ENCODE results near the gene PLEKHA1. TPM values are rescaled to one million over a fixed set of nuclear protein-coding genes. Genes with fewer than 3 reads are reported as not detected.

PLEKHA1 gene
- total RNA-seq, 1 donor from 2014 or later = 22.8 TPM

DNA sequence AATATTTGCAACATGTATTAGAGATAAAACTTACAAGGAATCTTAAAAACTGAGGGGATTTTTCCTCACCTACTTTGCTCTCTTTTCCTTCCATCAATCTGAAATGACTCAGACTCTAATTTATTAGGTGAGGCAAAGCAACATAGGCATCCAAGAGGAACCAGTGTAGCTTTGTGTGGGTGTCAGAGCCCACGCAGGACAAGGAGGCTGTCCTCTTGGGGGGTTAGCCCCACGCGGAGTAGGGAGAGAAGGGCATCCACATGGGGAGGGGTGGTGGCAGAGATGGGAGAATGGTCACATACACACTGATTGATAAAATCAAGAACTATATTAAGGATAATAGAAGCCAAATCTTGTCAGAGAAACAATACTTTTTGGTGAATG lies 46.1 kb downstream of the PLEKHA1 start:
- no peak for DNase-seq (ENCODE audit: low read depth in 2 of 2)

DNA sequence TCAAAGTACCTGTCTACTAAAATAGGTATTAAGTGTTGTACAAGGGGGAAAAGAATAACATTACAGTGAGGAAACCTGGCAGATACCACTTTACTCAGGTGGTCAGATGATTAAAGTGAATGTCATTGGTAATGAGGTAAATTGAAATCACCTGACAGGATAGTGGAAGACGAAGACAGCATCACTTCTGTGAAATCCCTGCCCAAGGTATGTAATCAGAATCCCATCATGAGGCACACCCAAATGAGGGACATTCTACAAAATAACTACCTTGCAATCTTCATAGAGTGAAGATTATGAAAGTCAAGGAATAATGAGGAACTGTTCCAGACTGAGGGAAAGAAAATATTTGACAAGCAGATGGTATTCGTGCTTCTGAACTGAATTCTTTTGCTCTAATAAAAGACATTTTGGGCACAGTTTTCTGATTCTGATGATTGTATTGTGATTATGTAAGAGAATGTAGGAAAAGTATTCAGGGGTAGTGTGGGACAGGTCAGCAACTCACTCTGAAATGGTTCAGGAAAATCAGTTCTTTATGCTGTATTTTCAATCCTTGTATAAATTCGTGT lies 46.6 kb downstream of the PLEKHA1 start:
- no peak for DNase-seq (ENCODE audit: low read depth in 2 of 2)

DNA sequence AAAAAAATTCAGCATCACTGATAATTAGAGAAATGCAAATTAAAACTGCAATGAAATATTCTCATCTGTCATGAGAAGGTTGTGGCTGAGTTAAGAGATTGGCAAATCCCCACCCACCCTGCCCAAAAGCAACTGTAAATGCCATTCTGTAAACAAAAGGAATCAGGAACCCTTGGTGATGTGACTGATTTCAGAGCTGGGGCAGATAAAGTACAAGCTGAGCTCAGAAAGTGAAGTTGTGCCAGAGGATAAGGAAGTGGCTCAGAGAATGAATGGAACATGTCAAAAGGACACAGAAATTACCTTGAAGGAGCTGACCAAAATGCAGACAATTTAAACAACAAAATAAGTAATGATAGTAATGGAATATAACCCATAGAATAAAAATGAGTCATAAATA lies 47.2 kb downstream of the PLEKHA1 start:
- DNase-seq (ENCODE audit: low read depth in 2 of 2) = peak in 1 of 2 donors; percentile 20

DNA sequence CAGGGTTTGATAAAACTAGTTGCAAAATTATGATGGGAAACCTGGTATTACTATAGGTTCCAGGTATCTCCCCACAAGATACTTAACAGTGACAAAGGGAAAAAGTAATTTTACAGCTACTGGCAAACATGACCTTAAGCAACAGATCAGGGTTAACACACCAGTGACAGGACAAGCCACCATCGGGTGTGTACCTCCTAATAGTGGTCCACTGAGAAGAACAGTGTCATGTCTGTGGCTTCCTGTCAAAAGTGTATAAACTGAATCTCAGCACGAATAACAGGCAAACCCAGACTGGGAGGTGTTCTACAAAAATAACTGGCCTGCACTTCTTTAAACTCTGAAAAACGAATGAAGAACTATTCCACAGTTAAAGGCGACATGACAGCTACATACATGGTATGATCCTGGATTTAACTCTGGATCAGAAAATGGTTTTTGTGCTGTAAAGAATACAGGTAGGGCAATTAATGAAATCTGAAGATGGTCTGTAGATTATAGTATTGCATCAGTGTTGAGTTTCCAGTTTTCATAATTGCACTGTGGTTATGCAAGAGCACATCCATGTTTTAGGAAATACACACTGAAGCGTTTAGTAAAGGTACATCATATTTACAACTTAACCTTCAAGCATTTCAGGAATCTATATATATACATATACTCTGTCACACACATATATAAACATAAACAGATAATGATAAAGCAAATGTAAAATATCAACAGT lies 47.9 kb downstream of the PLEKHA1 start:
- no peak for DNase-seq (ENCODE audit: low read depth in 2 of 2)

DNA sequence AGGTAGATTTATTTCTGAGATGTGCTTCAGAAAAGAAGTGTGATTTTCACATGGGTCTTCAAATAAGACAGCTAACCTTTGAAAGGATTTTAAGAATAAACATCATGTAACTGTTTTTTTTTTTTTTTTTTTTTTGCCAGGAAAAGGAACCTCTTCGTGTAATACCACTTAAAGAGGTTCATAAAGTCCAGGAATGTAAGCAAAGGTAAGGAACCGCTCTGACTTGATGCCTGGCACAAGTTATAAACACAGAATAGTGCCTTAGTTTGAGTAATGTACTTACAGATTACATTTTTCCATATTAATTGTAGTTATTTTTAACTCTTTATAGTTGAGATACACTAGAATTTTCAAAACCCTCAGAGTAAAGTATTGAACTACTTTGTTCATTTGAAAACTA lies 49.6 kb downstream of the PLEKHA1 start:
- no peak for DNase-seq (ENCODE audit: low read depth in 2 of 2)

DNA sequence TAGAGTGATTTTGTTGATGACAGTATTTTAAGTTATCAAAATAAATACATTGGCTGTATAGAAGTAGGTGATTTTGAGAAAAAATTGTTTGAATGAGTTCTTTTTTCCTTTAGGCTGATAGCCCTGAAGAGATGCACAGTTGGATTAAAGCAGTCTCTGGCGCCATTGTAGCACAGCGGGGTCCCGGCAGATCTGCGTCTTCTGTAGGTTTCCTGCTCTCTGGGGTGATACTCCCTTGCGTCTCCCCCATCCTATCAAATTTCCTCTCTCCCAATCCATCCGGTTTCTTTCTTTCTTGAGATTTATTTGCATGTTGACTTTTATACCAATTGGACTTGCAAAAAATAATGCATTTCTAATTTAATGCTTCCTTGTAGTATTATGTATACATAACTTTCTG lies 52.3 kb downstream of the PLEKHA1 start:
- no peak for DNase-seq (ENCODE audit: low read depth in 2 of 2)

DNA sequence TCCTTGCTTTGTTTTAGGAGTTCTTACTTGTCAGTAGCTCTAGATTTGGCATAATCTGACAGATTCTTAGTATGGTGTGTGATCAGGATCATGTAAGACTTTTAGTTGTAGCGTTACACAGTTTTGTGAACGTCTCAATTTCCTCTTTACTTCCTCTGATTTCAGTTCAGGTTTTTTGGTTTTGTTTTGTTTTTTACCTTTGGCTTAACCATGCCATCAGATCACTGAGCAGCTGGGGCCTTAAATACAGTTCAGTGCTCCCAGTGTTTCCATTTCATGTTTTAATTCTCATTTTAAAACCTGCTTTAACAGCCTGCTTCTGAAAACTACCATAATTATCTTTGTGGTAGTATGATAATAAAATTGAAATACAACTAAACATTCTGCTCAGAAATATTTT lies 52.8 kb downstream of the PLEKHA1 start:
- DNase-seq (ENCODE audit: low read depth in 2 of 2) = no peak

DNA sequence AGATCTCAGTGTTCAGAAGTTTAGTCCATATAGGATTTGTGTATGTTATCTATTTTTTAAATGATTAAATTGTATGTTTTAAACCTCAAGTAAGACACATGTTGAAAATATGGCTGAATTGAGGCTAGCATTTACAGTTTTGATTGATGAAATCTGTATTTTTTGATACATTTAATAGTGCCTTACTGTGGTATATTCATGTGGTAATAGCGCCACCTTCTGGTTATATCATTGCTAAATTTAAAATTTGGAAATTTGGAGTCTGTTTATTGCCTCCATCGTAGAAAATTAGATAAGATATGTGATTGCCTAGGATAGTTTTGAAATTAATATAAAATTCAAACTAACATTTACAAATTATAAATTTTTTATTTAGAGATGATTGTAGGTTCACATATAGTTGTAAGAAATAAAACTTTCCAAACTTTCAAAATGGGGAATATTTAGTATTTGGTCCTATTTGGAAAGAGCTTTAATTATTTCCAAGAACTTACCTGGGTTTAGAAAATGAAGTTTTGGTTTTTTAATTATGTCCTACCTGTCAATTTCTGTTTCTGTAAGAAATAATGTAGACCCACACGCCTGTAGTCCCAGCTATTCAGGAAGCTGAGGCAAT lies 60.8 kb downstream of the PLEKHA1 start:
- DNase-seq (ENCODE audit: low read depth in 2 of 2) = peak; percentile 54 to 68

DNA sequence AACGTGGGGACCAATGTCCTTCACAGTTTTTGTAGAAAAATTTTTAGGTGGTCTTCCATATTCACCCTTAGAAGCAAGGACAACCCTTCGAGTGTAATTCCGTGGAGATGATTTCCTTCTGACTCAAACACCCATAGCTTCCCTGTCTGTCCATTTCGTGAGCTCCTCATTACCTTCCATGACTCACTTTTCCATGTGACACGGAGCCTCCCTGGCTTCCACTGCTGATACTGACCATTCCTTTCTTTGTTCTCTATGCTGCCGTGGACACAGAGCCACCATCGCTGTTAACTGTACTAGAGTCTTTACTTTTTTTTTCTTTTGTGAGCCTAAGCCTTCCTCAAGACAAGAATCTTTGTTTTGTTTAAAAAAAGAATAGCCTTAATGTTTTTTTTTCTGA lies 67.5 kb downstream of the PLEKHA1 start:
- DNase-seq (ENCODE audit: low read depth in 2 of 2) = peak; percentile 37 to 68

DNA sequence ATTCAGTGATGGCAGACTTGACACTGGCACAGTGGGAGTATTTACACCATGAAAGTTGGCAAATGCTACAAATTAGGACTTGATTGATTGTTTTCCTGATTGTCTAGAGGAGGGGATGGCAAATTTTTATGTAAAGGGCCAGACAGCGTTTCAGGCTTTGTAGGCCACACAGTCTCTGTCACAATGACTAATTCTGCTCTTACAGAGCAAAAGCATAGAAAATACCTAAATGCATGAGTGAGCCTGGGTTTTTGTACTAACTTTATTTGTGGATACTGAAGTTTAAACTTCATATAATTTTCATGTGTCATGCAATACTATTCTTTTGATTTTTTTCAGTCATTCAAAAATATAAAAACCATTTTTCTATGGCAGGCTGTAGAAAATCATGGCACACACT lies 71.0 kb downstream of the PLEKHA1 start:
- DNase-seq (ENCODE audit: low read depth in 2 of 2) = no peak

DNA sequence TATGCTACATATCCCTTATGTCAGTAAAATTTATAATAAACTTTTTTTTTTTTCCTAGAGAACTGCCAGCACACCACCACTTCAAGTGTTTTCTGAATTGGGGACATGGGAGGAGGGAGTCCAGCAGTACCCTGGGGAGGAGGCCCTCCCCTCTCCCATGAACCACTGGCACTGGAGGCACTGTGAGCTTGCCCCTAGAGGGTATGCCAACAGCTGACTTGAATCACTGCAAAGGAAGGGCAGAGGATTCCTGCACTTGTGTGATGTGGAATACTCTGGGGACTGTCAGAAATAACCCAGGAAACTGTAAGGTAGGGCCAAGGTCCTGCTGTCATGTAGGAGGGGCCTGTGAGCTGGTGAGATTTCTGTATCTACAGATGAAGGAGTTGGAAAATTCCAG lies 71.4 kb downstream of the PLEKHA1 start:
- no peak for DNase-seq (ENCODE audit: low read depth in 2 of 2)

DNA sequence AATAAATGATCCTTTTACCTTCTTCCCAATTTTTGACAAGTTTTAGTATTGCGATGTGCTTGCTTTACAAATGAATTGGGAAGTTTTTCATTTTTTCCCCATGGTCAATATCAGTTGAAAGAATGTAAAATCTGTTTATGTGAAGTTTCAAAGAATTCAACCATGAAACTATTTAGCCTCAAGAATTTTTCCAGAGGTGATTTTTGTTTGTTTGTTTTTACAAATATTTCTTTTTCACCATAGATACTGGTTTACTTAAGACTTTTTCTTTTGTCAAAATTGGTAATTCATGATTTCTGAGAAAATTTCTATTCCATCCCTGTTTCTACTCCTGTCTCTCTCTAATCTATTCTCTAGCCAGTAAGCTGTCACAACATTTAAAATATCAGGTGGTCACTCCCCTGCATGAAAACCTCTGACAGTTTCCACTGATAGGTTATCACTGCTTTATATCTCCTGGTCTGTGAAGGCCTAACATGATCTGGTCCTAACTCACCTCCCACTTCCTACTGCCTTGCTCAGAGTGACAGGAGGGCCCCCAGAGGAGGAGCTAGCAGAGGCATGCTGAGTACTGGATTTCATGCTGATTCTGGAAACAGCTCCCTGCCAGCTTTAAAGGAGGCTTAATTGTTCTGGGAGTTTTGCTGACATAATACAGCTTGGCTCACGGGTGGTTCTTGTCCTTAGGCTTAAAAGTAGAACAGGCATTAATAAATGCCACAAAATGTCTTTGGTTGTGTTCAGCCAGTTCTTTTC lies 72.3 kb downstream of the PLEKHA1 start:
- DNase-seq (ENCODE audit: low read depth in 2 of 2) = peak in 1 of 2 donors; percentile 36

DNA sequence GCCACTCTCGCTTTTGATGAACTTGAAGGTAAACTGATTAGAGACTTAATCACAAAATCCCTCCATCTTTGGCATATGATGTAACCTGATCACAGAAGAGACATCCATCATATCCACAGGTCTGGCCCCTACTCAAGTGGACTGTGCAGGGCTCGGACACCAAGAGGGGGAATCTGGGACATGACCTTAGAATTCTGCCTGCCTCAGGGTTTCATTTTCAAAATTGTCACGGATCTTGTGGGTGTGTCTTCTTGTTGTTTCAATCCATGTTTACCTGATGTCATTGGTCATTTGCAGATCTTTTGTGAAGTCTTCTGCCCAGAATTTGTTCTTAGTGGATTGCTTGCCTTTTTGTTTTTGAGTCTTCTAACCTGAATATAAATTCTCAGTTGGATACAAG lies 74.1 kb downstream of the PLEKHA1 start:
- DNase-seq (ENCODE audit: low read depth in 2 of 2) = no peak

DNA sequence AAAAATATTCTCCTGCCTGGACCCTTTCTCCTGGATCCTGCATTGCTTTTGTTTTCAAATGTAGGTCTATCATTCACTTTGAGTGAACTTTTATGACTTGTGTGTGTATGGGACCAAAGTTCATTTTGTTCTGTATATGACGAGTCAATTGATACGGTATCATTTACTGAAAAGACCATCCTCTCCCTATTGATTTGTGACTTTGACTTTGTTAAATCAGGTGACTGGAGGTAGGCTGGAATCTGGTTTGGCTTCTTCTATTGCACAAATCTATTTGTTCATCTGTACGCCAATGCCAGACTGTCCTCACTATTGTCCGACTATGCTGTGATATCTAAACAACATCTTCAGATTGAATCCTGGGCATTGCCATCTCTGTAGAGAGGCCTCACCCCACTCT lies 74.6 kb downstream of the PLEKHA1 start:
- no peak for DNase-seq (ENCODE audit: low read depth in 2 of 2)

DNA sequence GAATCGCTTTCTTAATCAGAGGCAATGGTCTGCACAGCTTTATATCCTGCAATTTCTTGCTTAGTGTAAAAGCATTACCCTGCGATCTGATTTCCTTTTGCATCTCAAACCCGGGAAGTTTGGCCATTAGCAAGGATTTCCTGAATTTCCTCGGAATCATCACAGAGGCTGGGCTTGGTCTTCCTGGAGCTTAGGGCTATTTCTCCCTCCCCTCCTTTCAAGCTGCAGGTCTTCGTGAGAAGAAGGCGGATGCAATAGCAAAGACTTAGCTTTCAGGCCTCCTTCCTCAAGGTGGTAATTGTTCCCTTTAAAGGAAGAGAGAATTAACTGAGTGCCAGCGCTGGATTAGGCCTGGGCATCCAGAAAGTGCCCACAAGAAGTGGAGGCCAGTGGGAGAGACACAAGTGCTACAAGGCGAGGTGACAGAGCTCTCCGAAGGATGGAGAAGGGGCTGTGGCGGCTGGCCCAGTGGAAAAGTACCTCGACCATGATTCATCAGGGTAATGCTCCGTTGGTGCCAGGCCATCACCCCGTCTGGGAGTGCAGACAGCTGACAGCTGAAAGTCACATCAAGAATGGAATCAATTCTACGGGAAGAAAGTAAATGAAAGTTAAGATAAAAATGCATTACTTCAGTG lies 76.0 kb downstream of the PLEKHA1 start:
- peak in 1 of 2 donors; percentile 74 for DNase-seq (ENCODE audit: low read depth in 2 of 2)

DNA sequence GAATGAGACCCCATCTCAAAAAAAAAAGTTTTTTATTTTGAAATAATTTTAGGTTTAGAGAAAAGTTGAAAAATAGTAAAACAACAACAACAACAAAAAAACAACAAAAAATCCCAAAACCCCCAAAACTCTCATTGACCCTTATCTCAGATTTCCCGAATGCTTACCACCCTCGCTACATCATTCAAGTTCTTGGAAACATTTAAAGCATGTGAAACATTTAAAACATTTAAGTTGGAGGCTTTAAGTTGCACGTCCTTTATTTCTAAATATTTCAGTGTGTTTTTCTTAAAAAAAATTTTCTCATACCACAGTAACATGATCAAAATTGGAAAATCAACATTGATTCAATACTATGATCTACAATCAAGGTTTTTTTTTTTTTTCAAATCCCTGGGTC lies 79.6 kb downstream of the PLEKHA1 start:
- no peak for DNase-seq (ENCODE audit: low read depth in 2 of 2)

DNA sequence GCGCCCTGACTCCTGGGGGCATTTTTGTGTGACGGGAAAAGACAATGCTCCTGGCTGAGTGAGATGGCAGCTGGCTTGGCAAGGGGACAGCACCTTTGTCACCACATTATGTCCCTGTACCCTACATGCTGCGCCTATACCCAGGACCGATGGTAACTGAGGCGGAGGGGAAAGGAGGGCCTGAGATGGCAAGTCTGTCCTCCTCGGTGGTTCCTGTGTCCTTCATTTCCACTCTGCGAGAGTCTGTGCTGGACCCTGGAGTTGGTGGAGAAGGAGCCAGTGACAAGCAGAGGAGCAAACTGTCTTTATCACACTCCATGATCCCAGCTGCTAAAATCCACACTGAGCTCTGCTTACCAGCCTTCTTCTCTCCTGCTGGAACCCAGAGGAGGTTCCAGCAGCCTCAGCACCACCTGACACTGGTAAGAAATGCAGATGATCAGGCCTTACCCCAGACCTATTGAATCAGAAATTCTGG lies 80.1 kb downstream of the PLEKHA1 start, which contains the start of gene ARMS2:
ARMS2 (plus strand) TSS at position 51 of the 478 bp plus-strand sequence; CDS start at position 126, 75 bp downstream.
- DNase-seq (ENCODE audit: low read depth in 2 of 2) = no peak

DNA sequence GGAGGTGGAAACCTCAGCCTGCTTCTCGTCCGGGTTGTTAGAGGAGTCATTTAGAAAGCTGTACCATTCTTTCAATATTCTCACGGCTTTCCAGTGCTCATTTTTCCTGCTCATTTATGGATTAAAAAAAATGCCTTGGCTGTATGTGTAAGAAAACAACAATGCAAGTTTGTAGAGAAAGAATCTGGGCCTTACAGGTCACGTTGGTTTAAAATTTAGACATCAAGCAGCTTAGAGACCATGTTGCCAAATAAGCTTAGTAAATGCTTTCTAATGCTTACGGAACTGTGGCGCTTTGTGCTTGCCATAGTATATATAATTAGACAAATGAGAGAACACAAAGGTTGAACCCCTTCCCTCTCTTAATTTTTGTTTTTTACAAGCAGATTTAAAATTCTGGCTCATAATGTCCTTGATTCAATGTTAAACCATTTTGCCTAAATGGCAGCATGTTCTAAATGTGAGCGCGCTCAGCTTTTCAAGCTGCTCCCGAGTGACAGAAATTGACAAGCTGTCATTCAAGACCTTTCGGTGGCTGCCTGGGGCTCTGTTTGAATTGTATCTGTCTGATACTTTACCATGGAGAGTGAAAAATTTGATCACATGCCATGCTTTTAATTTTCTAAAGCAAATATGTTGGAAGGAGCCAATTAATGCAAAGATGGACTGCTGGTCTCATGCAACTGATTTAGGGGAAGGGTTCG lies 81.0 kb downstream of the PLEKHA1 start:
- DNase-seq (ENCODE audit: low read depth in 2 of 2) = no peak

DNA sequence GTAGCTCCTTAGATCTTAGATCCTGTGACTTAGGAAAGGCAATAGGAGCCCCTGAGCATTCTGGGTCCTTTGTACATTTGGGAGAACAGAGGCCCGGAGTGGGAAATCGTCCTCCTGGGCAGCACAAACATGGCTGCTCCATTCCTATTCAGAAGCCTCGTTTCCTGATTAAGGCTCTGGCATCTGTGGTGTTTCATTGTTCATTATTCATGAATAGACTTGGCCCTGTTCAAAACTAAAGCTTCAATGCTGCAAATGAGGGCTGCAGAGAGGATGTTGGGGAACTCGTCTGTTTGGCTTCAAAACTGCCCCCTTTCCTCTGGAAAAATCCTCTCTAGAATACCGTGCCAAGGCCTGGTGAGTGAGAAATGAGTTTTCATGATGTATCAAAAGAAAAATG lies 83.4 kb downstream of the PLEKHA1 start:
- peak in 1 of 2 donors; percentile 67 for DNase-seq (ENCODE audit: low read depth in 2 of 2)

DNA sequence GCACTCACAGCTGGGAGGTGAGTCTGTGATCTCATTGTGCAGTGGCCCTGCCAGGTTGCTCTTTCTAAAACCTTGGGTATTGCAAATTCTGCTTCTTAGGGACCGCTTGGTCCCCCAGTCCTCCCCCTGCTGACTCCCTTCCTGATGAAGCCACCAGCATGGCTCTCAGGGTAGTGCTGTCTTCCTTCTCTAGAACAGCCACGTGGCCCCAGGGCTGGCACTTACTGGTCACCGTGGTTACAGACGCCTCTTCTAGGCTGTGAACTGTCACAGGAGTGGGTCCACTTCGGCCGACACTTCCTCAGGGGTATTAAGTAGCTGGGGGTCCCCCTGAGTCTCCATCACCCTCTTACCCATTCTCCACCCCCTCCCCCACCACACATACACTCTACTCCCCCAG lies 84.2 kb downstream of the PLEKHA1 start:
- DNase-seq (ENCODE audit: low read depth in 2 of 2) = no peak
